Left renal pelvis (tissue), 4 donors: ENCODE data around the gene GNG3. TPM values are rescaled to one million over a fixed set of nuclear protein-coding genes. Genes with fewer than 3 reads are reported as not detected.
"Not testable (repeated sequence)": the region's sequence is repeated elsewhere in the genome, so short reads cannot be mapped to it uniquely, and the experiment has no call there.

Source experiments
- DNase-seq, 4 donors: peaks; one replicate each; pipeline ENCODE4 v3.0.0-alpha.2; 2013; ENCODE audit warnings: low read depth in 4 of 4, low spot score in 3 of 4
- polyA plus RNA-seq, 4 donors: library from polyadenylated mRNA; unstranded; fragments of 120-200 nt; gene quantifications; one replicate each; pipeline ENCODE4 v1.2.1, GENCODE V29; 2013; ENCODE audit not compliant: insufficient read length in 4 of 4

The GNG3 gene
- polyA plus RNA-seq, 4 donors, result 1.5 to 2.4 (median 1.9) TPM

- no peak for DNase-seq
Measured at GRCh38 chr11:62687508-62688396, 19.7 kb upstream of the GNG3 start.

GRCh38 chr11:62688491-62688890, 19.0 kb upstream of the GNG3 start:
- DNase-seq, result no peak

GRCh38 chr11:62689421-62690183, 17.9 kb upstream of the GNG3 start, which contains the start of gene LRRN4CL:
Gene LRRN4CL (minus strand): TSS chr11:62689530. CDS start chr11:62688508, 1,022 bp downstream.
- no peak for DNase-seq

GRCh38 chr11:62693624-62694023, 13.9 kb upstream of the GNG3 start:
- not testable (repeated sequence) for DNase-seq

GRCh38 chr11:62694455-62695167, 12.9 kb upstream of the GNG3 start:
- DNase-seq, result no peak

GRCh38 chr11:62702246-62702645, 5.2 kb upstream of the GNG3 start:
- no peak for DNase-seq

DNA sequence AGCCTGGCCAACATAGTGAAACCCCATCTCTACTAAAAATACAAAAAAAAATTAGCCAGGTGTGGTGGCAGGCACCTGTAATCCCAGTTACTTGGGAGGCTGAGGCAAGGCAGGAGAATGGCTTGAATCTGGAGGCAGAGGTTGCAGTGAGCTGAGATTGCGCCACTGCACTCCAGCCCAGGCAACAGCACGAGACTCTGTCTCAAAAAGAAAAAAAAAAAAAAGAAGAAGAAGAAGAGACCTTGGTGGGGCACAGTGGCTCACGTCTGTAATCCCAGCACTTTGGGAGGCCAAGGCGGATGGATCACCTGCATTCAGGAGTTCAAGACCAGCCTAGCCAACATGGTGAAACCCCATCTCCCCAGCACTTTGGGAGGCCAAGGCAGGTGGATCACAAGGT, 3.6 kb upstream of the GNG3 start:
- not testable (repeated sequence) for DNase-seq

DNA sequence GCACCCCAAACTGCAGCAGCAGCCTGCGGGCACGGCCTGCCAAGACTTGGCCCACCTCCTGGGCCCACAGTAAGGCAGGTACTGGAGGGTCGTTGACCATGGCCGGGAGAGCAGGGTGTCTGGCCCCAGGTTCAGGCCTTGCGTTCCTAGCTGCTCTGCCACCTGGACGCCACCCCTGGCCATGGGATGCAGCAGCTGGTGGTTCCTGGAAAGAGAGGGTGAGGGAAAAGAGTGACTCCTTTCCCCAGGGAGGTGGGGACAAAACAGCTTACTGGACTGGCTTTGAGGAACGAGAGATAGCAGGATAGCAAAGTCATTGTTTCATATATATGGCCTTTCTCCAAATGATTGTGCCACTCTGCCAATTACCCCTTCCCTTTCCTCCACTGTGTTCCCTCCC, 2.1 kb upstream of the GNG3 start:
- DNase-seq, result no peak

- peak; percentile 77 to 84 (median 84) for DNase-seq
Measured at GRCh38 chr11:62705880-62706849, 1.3 kb upstream of the GNG3 start.

- DNase-seq, result no peak
Measured at GRCh38 chr11:62706850-62707247, 627 bp upstream of the GNG3 start.

DNA sequence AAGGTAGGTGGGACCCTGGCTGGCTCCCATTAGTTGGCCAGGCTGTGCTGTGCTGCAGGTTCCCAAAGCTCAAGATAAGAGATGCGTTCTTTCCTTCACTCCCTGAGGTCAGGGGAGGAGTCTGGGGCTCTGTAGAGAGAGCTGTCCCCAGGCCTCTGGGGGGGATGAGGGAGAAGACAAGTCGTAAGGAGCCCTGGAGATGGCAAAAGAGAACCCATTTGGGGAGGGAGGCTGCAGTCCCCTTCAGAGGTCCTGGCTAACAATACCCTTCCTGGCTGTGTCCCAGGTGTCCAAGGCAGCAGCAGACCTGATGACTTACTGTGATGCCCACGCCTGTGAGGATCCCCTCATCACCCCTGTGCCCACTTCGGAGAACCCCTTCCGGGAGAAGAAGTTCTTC, 916 bp downstream of the GNG3 start:
- no peak for DNase-seq

DNA sequence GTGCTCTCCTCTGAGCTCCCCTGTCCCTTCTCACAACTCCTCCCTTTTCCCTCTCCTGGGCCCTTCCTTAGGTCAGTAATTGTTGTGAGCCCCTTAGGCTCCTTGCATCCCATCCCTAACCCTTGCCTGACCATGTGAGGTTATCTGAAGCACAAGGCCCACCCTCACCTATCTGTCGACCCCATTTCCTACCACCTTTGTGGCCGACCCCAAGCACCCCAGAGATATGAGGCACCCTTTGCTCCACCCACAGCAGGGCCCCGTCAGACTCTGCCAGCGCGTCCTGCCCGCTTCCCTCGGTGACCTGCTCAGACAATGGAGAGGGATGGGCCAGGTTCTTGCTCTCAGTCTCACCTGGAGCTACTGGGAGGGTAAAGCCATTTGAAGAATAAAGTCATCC, 1.3 kb downstream of the GNG3 start:
- no peak for DNase-seq

- DNase-seq, result peak; percentile 94 to 98 (median 96)
Measured at GRCh38 chr11:62709247-62710000, 1.9 kb downstream of the GNG3 start.

- DNase-seq, result no peak
Measured at GRCh38 chr11:62710001-62710345, 2.5 kb downstream of the GNG3 start.

DNA sequence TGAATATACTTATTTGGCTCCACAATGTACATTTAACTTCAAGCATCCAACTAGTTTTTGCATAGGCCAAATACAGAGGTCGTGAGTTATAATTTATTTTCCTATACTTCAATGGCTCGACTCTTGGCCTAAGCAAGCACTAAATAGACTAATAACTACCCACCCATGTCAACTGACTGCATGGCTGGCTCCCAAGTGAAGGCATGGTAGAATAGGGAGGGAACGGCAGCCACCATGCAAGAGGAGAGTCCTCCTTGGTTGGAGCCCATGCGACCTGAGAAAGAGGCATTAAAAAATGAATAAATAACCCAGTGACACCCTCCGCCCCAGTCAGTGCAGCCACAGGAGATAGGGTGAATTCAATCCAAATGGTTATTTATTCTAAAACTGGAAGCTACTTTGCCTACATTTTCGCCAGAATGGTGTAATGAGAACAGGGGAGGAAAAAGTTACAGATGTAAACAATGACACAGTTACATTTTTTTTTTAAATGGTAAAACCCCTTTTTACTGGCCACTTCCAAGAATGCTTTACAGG, 4.9 kb downstream of the GNG3 start:
- DNase-seq, result no peak

DNA sequence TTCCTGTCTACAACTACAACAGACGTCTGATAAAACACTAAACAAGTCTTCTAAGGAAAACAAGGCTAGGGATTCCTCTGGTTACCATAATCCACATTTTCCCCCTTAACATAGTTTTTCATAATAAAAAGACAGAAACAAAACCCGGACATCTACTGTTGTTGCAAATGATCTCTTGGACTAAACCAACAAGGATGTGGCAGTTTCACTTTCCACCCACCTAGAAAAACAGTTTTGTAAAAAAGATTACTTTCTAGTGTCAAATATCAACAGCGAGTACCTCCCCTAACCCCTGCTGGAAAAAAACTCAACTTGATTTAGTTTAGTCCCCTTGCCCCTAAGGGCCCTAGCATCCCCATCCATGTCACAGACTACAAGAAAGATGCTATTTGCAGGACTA, 5.4 kb downstream of the GNG3 start:
- DNase-seq, result no peak

- no peak for DNase-seq
Measured at GRCh38 chr11:62713343-62713742, 5.9 kb downstream of the GNG3 start.

DNA sequence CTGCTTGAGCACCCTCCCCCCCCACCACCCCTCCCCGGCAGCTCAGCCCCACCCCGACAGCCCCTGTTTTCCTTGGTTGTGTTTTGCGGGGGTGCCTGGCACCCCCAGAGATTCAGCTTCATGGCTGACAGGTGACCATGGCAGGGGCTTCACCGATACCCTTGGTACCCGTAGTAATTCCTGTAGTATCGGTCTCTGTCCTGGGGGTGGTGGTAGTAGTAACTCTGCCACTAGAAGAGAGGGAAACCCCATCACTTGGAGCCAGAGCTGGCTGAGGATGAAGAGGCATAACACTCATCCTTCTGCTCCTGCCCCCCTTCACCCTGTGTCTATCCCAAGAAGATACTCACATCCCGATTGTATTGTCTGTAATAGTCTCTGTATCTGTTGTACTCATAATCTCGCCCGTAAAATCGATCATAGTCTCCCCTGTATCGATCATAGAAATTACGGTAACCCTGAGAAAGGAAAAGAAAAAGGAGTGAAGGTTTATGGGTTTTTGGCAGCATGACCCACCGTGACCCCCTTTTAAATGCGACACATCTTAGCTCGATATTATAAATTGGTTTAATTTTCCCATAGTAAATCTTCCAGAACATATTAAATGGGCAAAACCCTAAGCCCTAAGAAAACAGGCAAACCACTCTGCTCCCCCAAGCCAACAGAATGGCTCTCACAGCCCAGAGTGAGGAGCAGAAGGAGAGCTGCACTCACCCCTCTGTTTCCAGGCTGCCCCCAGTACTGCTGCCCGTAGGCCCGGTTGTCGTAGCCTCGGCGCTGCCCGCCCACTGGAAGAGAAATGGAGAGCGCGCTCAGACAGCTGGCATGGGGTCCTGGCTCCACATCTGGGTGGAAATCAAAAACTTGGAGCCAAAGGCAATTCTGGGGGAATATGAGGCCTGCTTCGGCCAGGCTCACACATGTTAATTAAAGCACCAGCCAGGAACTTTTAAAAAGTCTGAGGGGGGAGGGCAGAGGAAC, 8.0 kb downstream of the GNG3 start:
- no peak for DNase-seq
